BLaER1 (cell line): ENCODE results near the gene OSBP2.

Source experiments
- H3K27ac ChIP-seq: shearing (Covaris generic); formaldehyde crosslinking; 2 replicates; pipeline ENCODE4 v1.8.1; 2022
- H3K27me3 ChIP-seq: shearing (Covaris generic); formaldehyde crosslinking; 2 replicates; pipeline ENCODE4 v1.8.1; 2022
- H3K36me3 ChIP-seq: shearing (Covaris generic); formaldehyde crosslinking; 2 replicates; pipeline ENCODE4 v1.8.1; 2022
- H3K4me1 ChIP-seq: shearing (Covaris generic); formaldehyde crosslinking; 2 replicates; pipeline ENCODE4 v1.8.1; 2022
- H3K4me2 ChIP-seq: shearing (Covaris generic); formaldehyde crosslinking; 2 replicates; pipeline ENCODE4 v1.8.1; 2022
- H3K4me3 ChIP-seq: shearing (Covaris generic); formaldehyde crosslinking; 2 replicates; pipeline ENCODE4 v1.8.1; 2022
- H3K9ac ChIP-seq: shearing (Covaris generic); formaldehyde crosslinking; 2 replicates; pipeline ENCODE4 v1.8.1; 2022
- H3K9me3 ChIP-seq: shearing (Covaris generic); formaldehyde crosslinking; 2 replicates; pipeline ENCODE4 v1.8.1; 2022
- H4K20me1 ChIP-seq: shearing (Covaris generic); formaldehyde crosslinking; 2 replicates; pipeline ENCODE4 v1.8.1; 2022
- Cebpa-rat ChIP-seq: shearing (Covaris generic); IDR thresholded peaks from 2 replicates; pipeline ENCODE4 v1.8.1; 2022

OSBP2 gene

GRCh38 chr22:30906946-30907345, 212.3 kb downstream of the OSBP2 start:
- Histone ChIP-seq H3K4me2 (no peak overlapping the region), H3K36me3 (peaks cover 6% of the 10 kb centered on the region; the same call in 1 of the 2 replicates), H4K20me1 (no peaks in the 10 kb centered on the region), H3K4me1 (peaks cover 15% of the 10 kb centered on the region), H3K27ac (no peak overlapping the region), H3K27me3 (no peaks in the 10 kb centered on the region), H3K4me3 (no peak overlapping the region), H3K9me3 (no peaks in the 10 kb centered on the region), H3K9ac (no peak overlapping the region)
- no peak for TF ChIP-seq Cebpa-rat

GRCh38 chr22:30908051-30908461, 213.4 kb downstream of the OSBP2 start:
- Histone ChIP-seq H3K4me2 (no peak overlapping the region), H3K4me1 (peaks cover 8% of the 10 kb centered on the region), H3K9ac (no peak overlapping the region), H3K9me3 (no peaks in the 10 kb centered on the region), H3K36me3 (peaks cover 6% of the 10 kb centered on the region; the same call in 1 of the 2 replicates), H3K4me3 (no peak overlapping the region), H4K20me1 (no peaks in the 10 kb centered on the region), H3K27ac (no peak overlapping the region), H3K27me3 (no peaks in the 10 kb centered on the region)
- TF ChIP-seq Cebpa-rat = no peak

DNA sequence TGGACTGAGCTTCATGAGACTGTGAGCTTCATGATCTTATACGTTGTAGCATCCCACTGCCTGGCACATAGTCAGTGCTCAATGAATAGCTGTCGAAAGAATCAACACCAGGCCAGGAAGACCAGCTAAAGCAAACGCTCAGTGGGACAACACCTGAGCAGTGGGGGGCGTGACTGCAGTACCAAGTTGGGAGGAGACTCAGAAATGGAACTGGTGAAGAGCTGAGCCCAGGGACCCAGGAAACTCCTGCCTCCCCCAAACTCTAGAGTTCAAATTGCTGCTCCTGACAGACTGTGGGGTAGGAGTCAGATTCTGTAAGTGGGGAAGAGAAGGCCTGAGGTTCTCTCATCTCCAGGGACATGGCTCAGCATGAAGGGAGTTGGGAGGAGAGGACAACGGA, 214.6 kb downstream of the OSBP2 start:
- H3K4me1 ChIP-seq = 0 out of 2 replicates have a peak, but pooled peaks cover 4% of the 10 kb centered on the region
- no peak overlapping the region for H3K9ac ChIP-seq
- no peak overlapping the region for H3K4me2 ChIP-seq
- H4K20me1 ChIP-seq = no peaks in the 10 kb centered on the region
- H3K27ac ChIP-seq = no peak overlapping the region
- H3K9me3 ChIP-seq = peaks cover 4% of the 10 kb centered on the region; the same call in 1 of the 2 replicates
- no peaks in the 10 kb centered on the region for H3K27me3 ChIP-seq
- H3K36me3 ChIP-seq = peaks cover 6% of the 10 kb centered on the region; the same call in 1 of the 2 replicates
- no peak overlapping the region for H3K4me3 ChIP-seq
- no peak for TF ChIP-seq Cebpa-rat

GRCh38 chr22:30910358-30910757, 215.7 kb downstream of the OSBP2 start:
- H3K9me3 ChIP-seq = peaks cover 10% of the 10 kb centered on the region
- TF ChIP-seq Cebpa-rat = no peak
- H3K27me3 ChIP-seq = no peaks in the 10 kb centered on the region
- 0 out of 2 replicates have a peak, but pooled peaks cover 4% of the 10 kb centered on the region for H3K4me1 ChIP-seq
- H3K27ac ChIP-seq = no peak overlapping the region
- H3K9ac ChIP-seq = no peak overlapping the region
- H3K4me2 ChIP-seq = no peak overlapping the region
- no peak overlapping the region for H3K4me3 ChIP-seq
- peaks cover 6% of the 10 kb centered on the region; the same call in 1 of the 2 replicates for H3K36me3 ChIP-seq
- H4K20me1 ChIP-seq = no peaks in the 10 kb centered on the region

DNA sequence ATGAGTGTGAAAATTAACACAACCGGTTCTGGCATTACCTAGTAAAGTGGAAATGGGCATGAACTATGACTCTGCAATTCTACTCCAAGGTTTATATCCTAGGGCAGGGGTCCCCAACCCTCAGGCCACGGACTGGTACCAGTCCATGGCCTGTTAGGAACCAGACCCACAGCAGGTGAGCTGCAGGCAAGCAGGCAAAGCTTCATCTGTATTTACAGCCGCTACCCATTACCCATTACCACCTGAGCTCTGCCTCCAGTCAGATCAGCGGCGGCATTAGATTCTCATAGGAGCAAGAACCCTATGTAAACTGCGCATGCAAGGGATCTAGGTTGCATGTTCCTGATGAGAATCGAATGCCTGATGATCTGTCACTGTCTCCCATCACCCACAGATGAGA, 224.1 kb downstream of the OSBP2 start:
- H3K27me3 ChIP-seq = peaks cover 20% of the 10 kb centered on the region
- no peaks in the 10 kb centered on the region for H3K4me1 ChIP-seq
- H3K9ac ChIP-seq = no peak overlapping the region
- H4K20me1 ChIP-seq = no peaks in the 10 kb centered on the region
- no peak overlapping the region for H3K27ac ChIP-seq
- H3K4me3 ChIP-seq = no peak overlapping the region
- no peak overlapping the region for H3K4me2 ChIP-seq
- peaks cover 20% of the 10 kb centered on the region for H3K9me3 ChIP-seq
- TF ChIP-seq Cebpa-rat = no peak
- H3K36me3 ChIP-seq = peaks cover 8% of the 10 kb centered on the region

DNA sequence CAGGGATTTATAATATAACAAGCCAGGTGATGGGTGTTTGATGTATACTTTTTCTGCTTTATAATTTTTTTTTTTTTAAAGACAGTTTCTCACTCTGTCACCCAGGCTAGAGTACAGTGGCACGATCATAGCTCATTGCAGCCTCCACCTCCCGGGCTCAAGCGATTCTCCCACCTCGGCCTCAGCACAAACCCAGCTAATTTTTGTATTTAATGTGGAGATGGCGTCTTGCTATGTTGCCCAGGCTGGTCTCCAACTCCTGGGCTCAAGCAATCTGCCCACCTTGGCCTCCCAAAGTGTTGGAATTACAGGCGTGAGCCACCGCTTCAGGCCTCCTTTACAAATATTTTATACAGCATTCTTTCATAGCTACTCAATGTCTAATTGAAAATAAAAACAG, 225.3 kb downstream of the OSBP2 start:
- no peak overlapping the region for H3K27ac ChIP-seq
- no peaks in the 10 kb centered on the region for H4K20me1 ChIP-seq
- H3K9me3 ChIP-seq = peaks cover 15% of the 10 kb centered on the region
- peaks cover 20% of the 10 kb centered on the region for H3K27me3 ChIP-seq
- no peak overlapping the region for H3K4me2 ChIP-seq
- H3K4me1 ChIP-seq = no peaks in the 10 kb centered on the region
- H3K9ac ChIP-seq = no peak overlapping the region
- peaks cover 19% of the 10 kb centered on the region for H3K36me3 ChIP-seq
- H3K4me3 ChIP-seq = no peak overlapping the region
- TF ChIP-seq Cebpa-rat = no peak

DNA sequence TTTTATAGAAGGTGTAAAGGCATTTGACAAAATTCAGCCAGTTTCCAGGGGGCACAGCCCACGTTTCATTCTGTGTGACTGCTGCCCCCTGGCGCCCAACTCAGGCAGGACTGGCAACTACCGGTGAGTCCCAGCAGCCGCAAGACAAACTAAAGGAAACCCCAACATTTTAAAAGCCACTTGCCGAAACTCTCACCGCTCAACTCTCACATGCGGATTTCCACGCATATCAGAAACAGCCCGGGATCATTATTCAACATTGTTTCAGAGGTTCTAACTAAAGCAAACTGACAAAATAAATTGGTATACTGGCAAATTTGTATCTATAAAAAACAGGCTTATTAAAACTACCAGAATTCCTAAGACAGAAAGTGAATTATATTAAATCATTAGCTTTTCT, 225.7 kb downstream of the OSBP2 start:
- Histone ChIP-seq H3K4me1 (no peaks in the 10 kb centered on the region), H3K4me2 (no peak overlapping the region), H3K9me3 (peaks cover 10% of the 10 kb centered on the region), H3K27ac (no peak overlapping the region), H4K20me1 (0 out of 2 replicates have a peak, but pooled peaks cover 3% of the 10 kb centered on the region), H3K27me3 (peaks cover 20% of the 10 kb centered on the region), H3K9ac (no peak overlapping the region), H3K4me3 (no peak overlapping the region), H3K36me3 (peaks cover 23% of the 10 kb centered on the region)
- no peak for TF ChIP-seq Cebpa-rat

DNA sequence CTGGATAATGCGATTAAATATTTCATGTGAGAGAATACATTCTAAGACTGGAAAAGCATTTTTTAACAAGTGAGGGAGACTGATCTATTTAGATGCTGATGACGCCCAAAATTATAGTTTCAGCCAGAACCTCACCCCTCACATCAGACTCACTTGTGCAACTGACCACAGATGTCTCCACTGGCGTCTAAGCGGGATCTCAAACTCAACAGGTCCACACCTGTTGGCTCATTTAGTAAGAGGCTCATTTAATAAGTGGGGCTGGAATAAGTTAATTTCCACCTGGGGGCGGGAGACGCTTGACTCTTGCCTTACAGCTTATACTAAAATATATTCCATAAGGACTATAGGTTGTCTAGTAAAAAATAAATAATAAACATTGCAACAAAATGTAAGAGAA, 226.4 kb downstream of the OSBP2 start:
- Histone ChIP-seq H3K27me3 (peaks cover 20% of the 10 kb centered on the region), H3K9me3 (peaks cover 3% of the 10 kb centered on the region), H3K36me3 (peaks cover 30% of the 10 kb centered on the region), H3K4me1 (no peaks in the 10 kb centered on the region), H3K4me3 (no peak overlapping the region), H3K4me2 (no peak overlapping the region), H3K27ac (no peak overlapping the region), H4K20me1 (0 out of 2 replicates have a peak, but pooled peaks cover 4% of the 10 kb centered on the region), H3K9ac (no peak overlapping the region)
- TF ChIP-seq Cebpa-rat = no peak

- Histone ChIP-seq H3K27ac (no peak overlapping the region), H4K20me1 (0 out of 2 replicates have a peak, but pooled peaks cover 10% of the 10 kb centered on the region), H3K4me2 (no peak overlapping the region), H3K9me3 (0 out of 2 replicates have a peak, but pooled peaks cover 3% of the 10 kb centered on the region), H3K9ac (no peak overlapping the region), H3K4me3 (no peak overlapping the region), H3K27me3 (peaks cover 20% of the 10 kb centered on the region), H3K36me3 (peaks cover 41% of the 10 kb centered on the region), H3K4me1 (no peaks in the 10 kb centered on the region)
- no peak for TF ChIP-seq Cebpa-rat
Measured at GRCh38 chr22:30922151-30922611, 227.5 kb downstream of the OSBP2 start.

- no peak overlapping the region for H3K4me3 ChIP-seq
- H3K9ac ChIP-seq = no peak overlapping the region
- H3K36me3 ChIP-seq = peaks cover 52% of the 10 kb centered on the region
- no peak for TF ChIP-seq Cebpa-rat
- 0 out of 2 replicates have a peak, but pooled peaks cover 3% of the 10 kb centered on the region for H3K9me3 ChIP-seq
- no peak overlapping the region for H3K4me2 ChIP-seq
- H3K27me3 ChIP-seq = peaks cover 20% of the 10 kb centered on the region
- 0 out of 2 replicates have a peak, but pooled peaks cover 18% of the 10 kb centered on the region for H4K20me1 ChIP-seq
- H3K27ac ChIP-seq = no peak overlapping the region
- H3K4me1 ChIP-seq = no peaks in the 10 kb centered on the region
Measured at GRCh38 chr22:30923168-30923900, 228.7 kb downstream of the OSBP2 start.
